RPMI8226 (cell line): Measurements from ENCODE around the gene DNM2.
"Not testable (repeated sequence)": the region's sequence is repeated elsewhere in the genome, so short reads cannot be mapped to it uniquely, and the experiment has no call there.

Experiments used
- DNase-seq: peaks from one replicate; pipeline ENCODE4 v3.0.0-alpha.2; 2015

The DNM2 gene

DNA sequence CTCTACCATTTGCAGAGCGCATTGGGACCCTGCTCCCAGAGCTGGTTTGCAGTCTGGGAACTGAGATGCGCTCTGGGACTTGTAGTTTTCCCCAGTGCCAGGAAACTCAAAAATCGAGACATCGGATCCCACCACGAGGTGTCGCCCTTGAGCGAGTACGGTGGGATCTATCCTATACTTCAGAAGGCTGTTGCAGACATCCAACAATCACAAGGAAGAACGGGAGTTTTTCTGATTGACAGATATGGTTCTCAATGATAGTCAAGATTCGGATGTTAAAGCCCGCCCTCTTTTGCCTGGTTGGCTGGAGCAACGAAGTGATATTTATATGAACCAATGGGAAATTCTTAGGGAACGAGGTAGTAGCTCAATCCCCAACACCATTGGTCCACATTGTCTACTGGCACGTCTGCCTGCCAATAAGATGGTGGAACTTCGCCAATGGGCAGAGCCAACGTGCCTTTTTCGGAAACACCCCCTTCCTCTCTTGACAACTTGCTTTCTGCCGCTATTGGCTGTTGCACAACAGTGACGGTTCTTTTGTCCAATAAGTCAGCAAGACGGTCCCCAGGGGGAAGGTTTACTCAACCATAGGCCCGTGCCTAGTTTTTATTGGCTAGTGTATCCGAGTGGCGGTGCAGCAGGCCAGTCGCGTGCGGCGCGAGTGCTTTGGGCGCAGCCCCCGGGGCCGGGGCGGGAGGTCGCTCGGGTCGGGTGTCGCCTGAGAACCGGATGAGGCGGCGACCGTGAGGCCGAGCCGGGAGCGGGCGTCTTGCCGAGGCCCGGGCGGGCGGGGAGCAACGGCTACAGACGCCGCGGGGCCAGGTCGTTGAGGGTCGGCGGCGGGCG is at the start of gene DNM2:
TSS of gene DNM2 (plus strand) at position 724 of the 849 bp plus-strand sequence. CDS start 164 bp downstream, outside the sequence.
- DNase-seq: peak; percentile 99

DNA sequence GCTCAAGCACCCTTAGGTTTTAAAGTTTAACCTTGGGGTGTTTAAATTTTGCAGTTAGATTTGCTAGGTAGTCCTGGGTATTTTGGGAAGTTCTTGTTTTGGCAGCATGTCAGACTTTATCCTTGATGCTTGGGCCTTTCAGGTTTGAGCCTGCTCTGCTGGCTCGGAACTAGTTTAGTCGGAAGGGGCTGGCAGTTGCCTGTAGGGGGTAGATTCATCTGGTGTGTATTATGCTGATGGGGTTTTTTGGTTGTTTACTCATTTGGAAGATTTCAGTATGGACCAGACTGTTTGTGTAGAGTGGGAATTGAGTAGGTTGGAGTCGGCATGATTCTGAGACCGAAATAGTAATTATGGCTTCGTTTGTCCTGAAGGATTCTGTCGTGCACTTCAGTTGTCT is 48.6 kb upstream of the DNM2 start:
- no peak for DNase-seq

DNA sequence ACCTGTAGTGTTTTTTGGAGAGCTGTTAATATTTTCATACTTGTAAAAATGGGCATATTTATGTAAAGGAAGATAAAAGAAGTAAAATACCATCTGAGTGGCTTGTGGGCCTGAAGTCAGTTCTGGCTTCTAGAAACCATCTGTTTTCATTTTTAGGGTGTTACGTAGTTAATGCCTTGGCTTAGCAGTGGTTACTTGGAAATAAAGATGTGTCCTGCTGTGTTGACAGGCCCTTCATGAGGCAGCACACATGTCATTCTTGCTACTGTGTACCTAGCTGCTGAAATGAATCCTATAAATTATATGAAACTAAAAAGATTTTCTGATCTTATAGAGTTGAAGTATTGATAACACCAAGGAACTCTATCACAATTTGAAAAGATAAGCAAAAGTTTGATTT is 47.7 kb upstream of the DNM2 start:
- DNase-seq: no peak

DNA sequence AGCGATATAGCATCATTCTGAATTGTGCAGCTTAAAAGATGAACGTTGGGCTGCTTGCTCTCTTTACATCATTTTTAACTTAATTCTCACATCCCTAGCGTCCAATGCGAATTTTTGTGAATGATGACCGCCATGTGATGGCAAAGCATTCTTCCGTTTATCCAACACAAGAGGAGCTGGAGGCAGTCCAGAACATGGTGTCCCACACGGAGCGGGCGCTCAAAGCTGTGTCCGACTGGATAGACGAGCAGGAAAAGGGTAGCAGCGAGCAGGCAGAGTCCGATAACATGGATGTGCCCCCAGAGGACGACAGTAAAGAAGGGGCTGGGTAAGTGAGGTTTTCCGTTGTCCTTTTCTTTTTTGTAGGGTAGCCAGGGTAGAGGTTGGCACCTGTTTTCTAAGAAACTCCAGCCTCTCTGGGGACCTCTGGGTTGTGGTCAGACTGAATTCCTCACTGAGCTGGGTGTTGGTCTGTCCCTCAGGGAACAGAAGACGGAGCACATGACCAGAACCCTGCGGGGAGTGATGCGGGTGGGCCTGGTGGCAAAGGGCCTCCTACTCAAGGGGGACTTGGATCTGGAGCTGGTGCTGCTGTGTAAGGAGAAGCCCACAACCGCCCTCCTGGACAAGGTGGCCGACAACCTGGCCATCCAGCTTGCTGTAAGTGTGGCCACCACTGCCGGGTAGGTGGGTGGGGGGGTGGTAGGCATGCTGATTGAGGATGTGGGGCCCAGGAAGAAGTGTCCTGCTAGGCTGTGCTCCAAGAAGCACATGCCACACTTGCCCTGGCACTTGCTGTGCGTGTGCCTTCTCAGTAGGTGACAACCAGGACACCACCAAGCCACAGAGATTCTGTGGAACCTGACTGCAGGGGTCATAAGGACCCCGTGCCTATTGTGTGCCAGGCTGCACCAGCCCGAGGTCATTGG is 46.7 kb upstream of the DNM2 start:
- no peak for DNase-seq

DNA sequence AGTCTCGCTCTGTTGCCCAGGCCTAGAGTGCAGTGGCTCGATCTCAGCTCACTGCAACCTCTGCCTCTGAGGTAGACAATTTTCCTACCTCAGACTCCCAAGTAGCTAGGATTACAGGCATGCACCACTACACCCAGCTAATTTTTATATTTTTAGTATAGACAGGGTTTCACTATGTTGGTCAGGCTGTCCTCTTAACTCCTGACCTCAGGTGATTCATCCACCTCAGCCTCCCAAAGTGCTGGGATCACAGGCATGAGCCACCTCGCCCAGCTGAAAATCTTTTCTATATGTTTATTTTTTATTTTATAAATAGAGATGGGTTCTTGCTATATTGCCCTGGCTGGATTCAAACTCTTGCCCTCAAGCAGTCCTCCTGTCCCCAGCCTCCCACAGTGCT is 46.0 kb upstream of the DNM2 start:
- not testable (repeated sequence) for DNase-seq

DNA sequence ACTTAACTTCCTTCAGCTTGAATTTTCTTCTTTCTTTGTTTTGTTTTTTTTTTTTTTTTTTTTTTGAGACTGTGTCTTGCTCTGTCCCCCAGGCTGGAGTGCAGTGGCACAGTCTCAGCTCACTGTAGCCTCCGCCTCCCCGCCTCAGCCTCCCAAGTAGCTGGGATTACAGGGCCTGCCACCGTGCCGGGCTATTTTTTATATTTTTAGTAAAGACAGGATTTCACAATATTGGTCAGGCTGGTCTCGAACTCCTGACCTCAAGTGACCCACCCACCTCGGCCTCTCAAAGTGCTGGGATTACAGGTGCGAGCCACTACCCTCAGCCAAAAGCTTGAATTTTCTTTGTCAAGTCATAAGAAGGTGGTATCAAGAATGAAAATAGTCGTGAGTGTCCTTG is 42.7 kb upstream of the DNM2 start:
- not testable (repeated sequence) for DNase-seq

DNA sequence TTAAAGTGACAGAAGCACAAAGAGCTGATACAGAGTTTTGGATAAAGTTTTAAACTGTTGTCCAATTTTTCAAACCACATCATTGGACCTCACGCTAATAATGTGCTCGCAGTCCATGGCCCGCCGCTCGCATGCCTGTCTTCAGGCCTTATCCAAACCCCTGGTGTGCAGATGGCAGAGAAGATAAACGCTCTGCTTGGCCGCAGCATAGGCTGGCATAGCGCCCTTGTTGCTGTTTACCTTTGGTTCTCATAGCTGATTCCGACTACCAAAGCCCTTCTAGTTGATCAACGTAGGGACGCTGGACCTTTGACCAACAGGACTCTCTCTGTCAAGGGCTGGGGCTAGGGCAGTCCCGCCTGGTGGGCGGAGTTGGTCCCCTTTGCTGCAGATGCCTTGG is 40.1 kb upstream of the DNM2 start:
- DNase-seq: no peak

DNA sequence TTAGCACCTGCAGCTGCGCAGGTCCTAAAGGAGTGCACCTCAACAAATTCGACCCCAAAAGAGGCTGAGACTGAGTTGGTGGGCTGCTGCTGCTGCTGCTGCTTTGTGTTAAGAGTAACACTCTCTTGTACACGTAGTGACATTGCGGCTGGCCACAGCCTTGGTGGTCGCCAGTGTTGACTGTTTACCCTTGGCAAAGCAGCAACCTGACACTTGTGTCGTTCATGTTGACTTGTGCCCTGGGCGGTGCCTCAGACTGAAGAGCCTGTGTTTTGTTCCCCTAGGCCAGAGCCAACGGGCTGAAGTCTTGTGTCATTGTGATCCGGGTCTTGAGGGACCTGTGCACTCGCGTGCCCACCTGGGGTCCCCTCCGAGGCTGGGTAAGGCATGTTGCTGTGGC is 39.1 kb upstream of the DNM2 start:
- no peak for DNase-seq

DNA sequence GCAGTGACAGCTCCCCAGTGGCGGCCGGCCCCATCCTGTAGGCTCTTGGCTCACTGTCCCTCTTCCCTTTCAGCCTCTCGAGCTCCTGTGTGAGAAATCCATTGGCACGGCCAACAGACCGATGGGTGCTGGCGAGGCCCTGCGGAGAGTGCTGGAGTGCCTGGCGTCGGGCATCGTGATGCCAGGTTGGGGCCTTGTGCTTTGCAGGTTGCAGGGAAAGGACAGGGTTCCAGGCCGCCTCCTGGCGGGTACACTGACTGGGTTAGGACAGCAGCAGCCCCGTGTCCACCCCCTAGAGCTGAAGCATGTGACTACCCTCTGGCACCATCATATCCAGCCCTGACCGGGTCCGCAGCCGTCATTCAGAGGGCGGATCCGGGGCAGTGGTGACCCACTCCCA is 38.1 kb upstream of the DNM2 start:
- no peak for DNase-seq

DNA sequence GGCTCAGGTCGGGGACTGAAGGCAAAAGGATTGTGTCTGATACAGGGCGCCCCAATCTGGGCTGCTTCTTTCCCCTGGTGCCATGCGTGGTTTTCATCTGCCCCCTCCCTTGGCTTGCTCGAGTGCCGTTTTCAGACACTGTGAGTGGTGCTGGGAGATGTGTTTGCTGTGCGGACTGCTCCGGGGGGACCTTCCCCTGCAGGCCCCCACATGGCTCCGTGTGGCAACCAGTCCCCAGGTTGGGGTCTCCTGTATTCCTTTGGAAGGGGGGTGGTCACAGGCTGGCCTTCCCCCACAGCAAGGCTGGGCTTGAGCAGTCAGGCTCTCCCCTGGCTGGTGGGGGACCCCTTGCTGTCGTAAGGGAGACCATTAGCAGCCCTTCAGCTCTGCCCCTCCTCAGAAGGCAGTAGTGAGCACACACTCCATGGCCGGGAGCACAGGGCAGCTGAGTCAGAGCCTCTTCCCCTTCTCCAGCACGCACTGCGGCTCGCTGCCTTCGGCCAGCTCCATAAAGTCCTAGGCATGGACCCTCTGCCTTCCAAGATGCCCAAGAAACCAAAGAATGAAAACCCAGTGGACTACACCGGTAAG is 37.2 kb upstream of the DNM2 start:
- no peak for DNase-seq

DNA sequence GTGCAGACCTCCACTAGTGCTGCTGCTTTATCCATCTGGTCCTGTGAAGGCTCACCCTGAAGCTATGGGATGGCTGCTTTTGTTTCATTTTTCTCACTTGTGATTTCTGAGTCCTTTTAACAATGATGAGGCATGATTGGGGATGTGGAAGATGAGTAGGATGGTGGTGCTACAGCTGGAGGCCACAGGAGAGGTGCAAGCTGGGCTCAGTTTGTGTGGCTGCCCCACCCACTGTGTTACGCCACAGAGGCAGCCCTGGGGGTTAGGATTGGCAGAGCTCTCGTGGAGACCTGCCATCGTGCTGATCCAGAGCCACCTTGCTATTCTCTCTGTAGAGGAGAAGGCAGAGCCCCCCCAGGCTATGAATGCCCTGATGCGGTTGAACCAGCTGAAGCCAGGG is 36.2 kb upstream of the DNM2 start:
- no peak for DNase-seq

DNA sequence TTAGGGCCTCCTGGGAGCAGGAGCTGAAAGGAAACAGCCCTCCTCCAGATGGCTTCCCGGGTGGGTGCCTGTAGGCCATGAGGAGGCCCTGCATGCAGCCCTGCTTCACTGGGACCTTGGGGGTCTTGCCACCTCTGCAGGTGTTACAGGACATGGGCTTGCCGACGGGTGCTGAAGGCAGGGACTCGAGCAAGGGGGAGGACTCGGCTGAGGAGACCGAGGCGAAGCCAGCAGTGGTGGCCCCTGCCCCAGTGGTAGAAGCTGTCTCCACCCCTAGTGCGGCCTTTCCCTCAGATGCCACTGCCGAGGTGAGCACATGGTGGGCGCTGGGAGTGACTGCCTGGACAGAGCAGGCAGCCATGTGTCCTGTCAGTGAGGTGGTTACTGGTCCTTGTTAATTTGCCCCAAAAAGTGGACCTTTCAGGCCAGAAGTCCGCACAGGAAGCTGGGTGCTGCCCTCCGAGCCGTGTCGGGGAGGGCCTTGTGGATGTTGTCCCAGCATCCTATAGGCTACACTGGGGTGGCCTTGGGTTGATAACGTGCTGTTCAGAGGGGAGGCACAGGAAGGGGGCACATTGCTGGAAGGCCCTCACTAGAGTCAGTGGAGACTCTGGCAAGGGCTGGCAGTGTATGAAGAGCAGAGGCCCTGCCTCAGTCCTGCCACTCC is 35.3 kb upstream of the DNM2 start:
- DNase-seq: no peak

DNA sequence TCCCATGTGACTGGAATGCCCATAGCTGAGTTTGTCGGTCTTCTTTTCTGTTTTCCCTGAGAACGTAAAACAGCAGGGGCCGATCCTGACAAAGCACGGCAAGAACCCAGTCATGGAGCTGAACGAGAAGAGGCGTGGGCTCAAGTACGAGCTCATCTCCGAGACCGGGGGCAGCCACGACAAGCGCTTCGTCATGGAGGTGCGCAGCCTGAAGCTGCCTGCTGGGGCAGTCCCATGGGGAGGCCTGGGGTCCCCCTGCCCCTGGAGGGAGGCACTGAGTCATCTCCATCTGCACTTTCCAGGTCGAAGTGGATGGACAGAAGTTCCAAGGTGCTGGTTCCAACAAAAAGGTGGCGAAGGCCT is 34.8 kb upstream of the DNM2 start:
- DNase-seq: no peak

DNA sequence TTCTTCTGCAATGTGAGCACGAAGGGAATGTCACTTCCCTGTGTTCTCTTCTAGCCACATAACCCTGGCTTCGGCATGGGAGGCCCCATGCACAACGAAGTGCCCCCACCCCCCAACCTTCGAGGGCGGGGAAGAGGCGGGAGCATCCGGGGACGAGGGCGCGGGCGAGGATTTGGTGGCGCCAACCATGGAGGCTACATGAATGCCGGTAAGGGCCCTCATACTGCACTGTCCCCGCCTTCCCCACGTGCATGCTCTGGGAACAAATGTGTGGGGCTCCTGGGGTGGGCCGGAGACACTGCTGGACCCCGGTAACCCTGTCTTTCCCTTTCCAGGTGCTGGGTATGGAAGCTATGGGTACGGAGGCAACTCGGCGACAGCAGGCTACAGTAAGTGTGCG is 34.3 kb upstream of the DNM2 start:
- DNase-seq: no peak

DNA sequence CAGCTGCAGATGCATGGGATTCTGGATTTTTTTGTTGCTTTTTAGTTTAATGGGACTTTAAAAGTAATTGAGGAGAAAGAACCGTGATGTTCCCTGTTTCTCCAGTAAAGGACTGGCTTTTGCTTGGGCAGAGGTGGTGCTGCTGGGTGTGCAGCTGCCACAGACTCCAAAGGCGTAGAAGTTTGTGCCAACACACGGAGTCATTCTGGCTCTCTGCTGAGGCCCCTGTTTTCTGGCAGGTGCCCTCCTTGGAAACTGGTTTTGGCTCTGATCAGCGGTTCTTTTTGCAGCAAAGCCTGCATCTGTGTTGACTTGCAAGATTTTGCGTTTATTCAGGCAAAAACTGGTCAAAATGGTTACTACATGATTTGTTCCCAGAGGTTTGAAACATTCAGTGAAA is 32.7 kb upstream of the DNM2 start:
- no peak for DNase-seq

DNA sequence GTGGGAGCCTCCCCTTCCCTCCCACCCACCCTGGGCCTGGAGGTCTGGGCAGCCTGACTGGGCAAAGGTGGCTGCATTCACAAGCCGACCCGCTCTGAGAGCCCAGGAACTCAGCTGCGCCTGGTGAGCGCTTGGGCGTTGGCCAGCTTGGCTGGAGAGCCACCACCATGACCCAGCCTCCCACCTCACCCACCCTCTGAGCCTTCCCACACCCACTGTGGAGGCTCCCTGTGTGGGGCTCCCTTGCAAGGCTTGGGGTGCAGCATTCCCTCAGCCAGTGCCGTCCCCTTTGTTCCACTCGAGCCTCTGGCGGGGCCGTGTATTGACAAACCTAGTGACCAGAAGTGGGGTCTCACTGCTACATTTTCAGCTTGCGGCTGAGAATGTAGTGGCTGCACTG is 31.7 kb upstream of the DNM2 start:
- no peak for DNase-seq

DNA sequence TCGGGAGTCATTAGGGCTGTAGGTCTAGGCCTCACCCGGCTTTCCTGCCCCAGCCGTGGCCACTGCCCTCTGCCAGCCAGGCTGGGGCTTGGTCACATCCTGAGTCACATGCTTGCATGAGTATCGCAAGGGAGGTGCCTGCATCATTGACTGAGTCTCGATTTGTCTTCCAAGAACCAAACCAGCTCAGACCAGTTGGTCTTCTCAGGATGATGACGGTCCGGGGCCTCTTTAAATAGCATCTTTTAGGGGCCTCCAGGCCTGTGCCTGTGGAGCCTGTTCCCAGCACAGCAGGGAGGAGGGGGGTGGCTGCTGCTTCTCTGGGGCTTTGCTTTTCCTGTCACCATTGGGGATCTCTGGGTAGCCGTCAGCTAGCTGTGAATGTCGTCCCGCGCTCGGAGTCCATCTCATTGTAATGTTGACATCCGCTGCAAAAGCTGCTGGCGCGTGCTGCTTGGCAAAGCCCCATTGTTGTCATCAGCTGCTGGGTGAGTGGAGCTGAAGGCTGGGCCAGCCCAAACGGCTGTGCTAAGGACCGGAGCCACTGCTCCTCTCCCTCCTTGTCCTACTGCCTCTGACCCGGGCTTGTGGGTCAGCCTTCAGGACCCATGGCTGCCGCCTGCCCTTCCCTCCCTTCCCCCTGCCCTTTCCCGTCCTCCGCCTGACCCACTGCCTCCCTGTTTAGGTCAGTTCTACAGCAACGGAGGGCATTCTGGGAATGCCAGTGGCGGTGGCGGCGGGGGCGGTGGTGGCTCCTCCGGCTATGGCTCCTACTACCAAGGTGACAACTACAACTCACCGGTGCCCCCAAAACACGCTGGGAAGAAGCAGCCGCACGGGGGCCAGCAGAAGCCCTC is 31.0 kb upstream of the DNM2 start:
- DNase-seq: no peak

DNA sequence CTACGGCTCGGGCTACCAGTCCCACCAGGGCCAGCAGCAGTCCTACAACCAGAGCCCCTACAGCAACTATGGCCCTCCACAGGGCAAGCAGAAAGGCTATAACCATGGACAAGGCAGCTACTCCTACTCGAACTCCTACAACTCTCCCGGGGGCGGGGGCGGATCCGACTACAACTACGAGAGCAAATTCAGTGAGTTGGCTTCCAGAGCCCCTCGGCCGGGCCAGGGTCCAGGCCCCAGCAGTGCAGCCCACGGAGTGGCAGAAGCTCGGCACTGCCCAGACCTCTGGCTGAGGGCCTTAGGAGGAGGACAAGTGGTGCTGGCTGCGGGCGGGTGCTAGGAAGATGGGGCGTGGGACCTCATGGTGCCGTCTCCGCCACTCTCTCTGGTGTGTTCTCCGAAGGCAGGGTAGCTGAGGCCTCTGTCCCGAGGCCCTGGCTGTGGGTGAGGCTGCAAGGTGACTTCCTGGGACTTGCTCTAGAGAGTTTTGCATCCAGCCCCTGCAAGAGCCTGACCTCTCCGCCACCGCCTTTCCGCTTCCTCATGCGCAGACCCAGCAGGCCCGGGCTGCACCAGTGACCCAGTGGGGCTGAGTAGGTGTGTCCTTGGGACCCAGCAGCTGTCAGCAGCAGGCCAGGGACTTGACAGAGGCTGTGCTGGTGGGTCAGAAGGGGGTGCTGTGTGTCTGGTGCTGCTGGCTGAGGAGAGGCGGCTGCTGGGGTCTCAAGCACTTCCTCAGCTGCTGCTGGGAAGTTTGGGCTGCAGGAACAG is 30.2 kb upstream of the DNM2 start:
- no peak for DNase-seq

DNA sequence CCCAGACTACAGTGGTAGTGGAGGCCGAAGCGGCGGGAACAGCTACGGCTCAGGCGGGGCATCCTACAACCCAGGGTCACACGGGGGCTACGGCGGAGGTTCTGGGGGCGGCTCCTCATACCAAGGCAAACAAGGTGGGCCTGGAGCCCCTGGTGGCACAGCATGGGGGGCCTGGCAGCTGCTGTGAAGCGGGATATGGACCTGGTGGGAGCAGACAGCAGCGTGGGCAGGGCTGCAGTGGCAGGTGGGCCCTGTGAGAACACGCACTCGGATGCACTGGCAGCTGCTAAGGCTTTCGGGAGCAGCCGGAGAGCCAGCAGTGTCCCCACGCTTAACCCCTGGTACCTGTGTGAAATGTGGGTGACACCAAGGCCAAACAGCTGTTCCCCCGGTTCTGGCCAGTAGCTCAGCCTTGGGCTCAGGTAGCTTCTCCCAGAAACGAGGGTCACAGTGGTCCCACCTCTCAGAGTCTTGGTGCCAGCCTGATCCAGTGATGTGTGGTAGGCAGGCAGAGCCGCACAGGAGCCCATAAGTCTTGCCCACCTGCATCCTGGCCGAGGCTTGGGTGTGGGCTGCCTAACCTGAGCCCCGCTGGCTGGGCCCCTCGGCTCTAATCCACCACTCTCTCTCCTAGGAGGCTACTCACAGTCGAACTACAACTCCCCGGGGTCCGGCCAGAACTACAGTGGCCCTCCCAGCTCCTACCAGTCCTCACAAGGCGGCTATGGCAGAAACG is 29.2 kb upstream of the DNM2 start:
- no peak for DNase-seq

DNA sequence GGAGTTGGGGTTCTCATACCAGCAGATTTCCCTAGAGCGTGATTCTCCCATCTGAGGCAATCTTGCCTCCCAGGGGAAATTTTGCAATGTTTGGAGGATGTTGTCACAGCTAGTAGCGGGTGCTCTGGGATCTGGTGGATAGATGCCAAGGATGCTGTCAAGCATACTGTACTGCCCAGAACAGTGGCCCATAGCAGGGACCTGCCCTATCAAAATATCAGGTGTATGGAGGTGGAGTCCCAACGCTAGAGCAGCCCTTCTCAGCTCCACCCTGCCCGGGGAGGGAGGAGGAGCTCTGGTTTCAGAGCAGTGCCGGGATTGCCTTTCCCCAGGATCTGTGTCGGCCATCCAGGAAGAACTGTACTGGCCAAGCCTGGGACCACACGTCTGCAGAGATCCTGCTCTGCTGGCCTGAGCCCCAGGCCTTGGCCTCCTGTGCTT is 27.5 kb upstream of the DNM2 start:
- DNase-seq: no peak
